ENCODE data around the gene CDCP1. TPM values are rescaled to one million over a fixed set of nuclear protein-coding genes. Genes with fewer than 3 reads are reported as not detected.

The CDCP1 gene
- total RNA-seq, 4 donors from 2014 or later = 1.8 to 14.2 (median 4.0) TPM

DNA sequence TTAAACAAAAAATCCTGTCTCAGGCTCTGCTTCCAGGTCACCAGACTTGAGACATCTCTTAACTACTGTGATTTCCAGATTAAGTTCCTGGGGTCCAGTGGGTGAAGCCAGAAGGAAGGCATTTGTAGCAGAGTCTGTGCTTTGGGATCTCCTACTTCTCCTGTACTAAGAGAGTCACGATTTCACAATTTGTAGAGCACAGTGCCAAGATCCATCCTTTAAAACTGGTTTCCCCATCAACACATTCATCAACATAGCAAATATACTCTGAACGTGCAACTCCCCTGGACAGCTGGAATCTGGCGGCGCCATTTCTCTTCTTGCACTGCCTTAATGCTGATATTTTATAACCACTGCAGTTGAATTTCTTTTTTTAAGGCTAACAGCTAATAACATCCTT is 33.2 kb downstream of the CDCP1 start:
- Histone ChIP-seq H3K9me3 (no peaks in the 10 kb centered on the region), H3K27ac (peak overlapping the region; percentile 87 to 93), H3K4me1 (no peaks in the 10 kb centered on the region), H3K36me3 (no peaks in the 10 kb centered on the region), H3K4me3 (no peak overlapping the region), H3K27me3 (no peaks in the 10 kb centered on the region)
- peak; percentile 47 to 78 for DNase-seq
- TF ChIP-seq CTCF (IDR thresholded peaks at IDR 0.05) (no peak), POLR2A (IDR thresholded peaks at IDR 0.05) (no peak)
- intact Hi-C loops (cut with DNase I; ENCODE audit: low total_unique reads) = no loop called here

DNA sequence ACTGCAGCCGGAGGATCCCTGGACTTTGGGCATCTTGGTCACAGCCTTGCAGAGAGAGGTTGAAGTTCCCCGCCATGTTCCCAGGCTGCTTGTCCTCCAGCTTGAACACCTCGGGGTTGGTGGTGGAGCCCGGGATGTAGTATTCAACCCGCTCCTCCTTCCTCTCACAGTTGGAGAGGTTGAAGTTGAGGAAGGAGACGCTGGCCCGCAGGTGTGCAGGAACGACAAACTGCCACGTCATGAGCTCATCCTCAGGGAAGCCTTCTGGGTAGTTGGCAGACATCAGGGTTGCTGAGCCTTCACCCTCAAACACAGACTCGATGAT is 35.7 kb downstream of the CDCP1 start:
- Histone ChIP-seq H3K27me3 (no peaks in the 10 kb centered on the region), H3K4me3 (no peak overlapping the region), H3K4me1 (no peaks in the 10 kb centered on the region), H3K27ac (no peak overlapping the region), H3K36me3 (no peaks in the 10 kb centered on the region), H3K9me3 (no peaks in the 10 kb centered on the region)
- DNase-seq = no peak
- intact Hi-C loops (cut with DNase I; ENCODE audit: low total_unique reads) = no loop called here
- no peak for TF ChIP-seq POLR2A (IDR thresholded peaks at IDR 0.05)
- TF ChIP-seq CTCF (IDR thresholded peaks at IDR 0.05) = no peak

DNA sequence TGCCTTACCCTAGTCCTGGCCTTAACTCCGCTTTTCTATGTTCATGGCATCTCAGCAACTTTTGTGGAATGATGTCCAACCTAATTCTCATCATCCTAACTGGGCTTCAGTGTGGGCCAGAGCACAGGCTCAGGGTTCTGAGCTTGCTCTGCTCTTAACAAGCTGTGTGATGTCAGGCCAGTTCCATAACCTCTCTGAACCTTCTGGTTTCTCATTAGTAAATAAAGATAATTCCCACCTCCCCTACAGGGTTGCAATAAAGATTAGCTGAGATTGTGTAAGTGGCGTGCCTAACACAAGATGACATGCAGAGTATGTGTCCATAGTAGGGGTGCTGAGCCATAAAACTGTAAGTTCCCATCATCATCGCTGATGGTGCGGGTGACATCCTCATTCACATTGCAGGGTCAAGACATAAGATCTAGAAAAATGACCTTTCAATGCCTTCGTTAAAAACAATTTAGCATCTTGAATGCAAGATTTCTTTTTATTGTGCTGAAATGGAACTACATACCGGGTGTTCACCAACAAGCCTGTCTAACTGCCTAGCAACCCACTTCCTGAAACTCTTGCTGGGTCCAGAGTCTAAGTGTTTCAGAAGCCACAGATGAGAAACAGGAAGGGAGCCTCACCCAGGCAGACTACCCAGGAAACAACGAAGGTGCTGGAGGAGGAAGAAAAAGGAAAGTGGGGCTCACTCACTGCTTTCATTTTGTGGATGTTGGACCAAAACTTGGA is 36.2 kb downstream of the CDCP1 start:
- no peaks in the 10 kb centered on the region for H3K9me3 ChIP-seq
- H3K27ac ChIP-seq = no peak overlapping the region
- intact Hi-C loops (cut with DNase I; ENCODE audit: low total_unique reads) = no loop called here
- no peaks in the 10 kb centered on the region for H3K36me3 ChIP-seq
- TF ChIP-seq POLR2A (IDR thresholded peaks at IDR 0.05) (no peak), CTCF (IDR thresholded peaks at IDR 0.05) (no peak)
- H3K4me1 ChIP-seq = no peaks in the 10 kb centered on the region
- no peaks in the 10 kb centered on the region for H3K27me3 ChIP-seq
- DNase-seq = no peak
- H3K4me3 ChIP-seq = no peak overlapping the region

- H3K4me3 ChIP-seq = no peak overlapping the region
- TF ChIP-seq POLR2A (IDR thresholded peaks at IDR 0.05) = no peak
- TF ChIP-seq CTCF (IDR thresholded peaks at IDR 0.05) = no peak
- no peak overlapping the region for H3K27ac ChIP-seq
- intact Hi-C loops (cut with DNase I; ENCODE audit: low total_unique reads) = no loop called here
- H3K9me3 ChIP-seq = no peaks in the 10 kb centered on the region
- H3K4me1 ChIP-seq = no peaks in the 10 kb centered on the region
- H3K27me3 ChIP-seq = no peaks in the 10 kb centered on the region
- DNase-seq = no peak
- no peaks in the 10 kb centered on the region for H3K36me3 ChIP-seq
Measured at GRCh38 chr3:45106874-45107273, 39.3 kb downstream of the CDCP1 start.

DNA sequence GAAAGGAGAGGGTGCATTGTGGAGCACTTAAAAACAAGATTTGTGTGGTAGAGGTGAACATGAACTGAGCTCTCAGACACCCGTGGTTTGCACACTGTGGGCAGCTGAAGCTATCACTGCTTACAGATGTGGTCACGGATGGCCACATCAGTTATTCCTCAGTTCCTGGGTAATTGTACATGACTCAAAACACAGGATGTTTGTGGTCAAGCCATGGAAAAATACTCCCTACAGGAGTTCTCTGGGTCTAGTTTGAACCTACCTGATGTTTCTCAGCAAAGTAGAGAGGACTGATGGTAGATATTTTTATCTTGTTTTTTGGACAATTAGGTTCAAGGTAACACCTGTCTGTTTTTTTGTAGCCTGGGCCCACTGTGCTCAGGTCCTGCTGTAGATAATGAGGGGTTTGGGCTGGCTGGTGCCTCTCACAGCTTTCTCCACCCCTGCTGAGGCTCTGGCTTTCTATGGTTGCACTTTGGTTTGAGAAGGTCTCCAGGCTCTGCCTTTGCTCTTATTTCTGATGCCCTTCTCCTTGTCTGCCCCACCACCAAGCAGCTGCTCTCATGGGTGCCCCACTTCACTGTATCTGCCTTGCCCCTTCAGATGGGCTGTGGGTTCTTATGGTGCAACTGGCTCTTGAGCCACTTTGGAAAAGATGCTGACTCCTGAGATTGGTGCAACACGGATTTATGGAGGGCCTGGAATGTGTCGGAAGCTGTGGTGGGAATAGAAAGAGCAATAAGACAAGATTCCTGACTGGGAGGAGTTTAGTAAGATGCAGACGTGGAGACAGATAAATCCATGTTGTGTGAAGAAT is 40.1 kb downstream of the CDCP1 start:
- no peaks in the 10 kb centered on the region for H3K9me3 ChIP-seq
- TF ChIP-seq CTCF (IDR thresholded peaks at IDR 0.05) (no peak), POLR2A (IDR thresholded peaks at IDR 0.05) (no peak)
- no peak overlapping the region for H3K4me3 ChIP-seq
- intact Hi-C loops (cut with DNase I; ENCODE audit: low total_unique reads) = no loop called here
- no peaks in the 10 kb centered on the region for H3K36me3 ChIP-seq
- DNase-seq = no peak
- no peaks in the 10 kb centered on the region for H3K27me3 ChIP-seq
- no peak overlapping the region for H3K27ac ChIP-seq
- no peaks in the 10 kb centered on the region for H3K4me1 ChIP-seq
